Activated effector memory CD4-positive, alpha-beta T cell treated with anti-CD3 and anti-CD28 coated beads, Interleukin-2, amount 50 U/mL, for 16 hours (primary cell): ENCODE measurements around the gene PARD6B.

ENCODE experiments used
- DNase-seq: peaks from one replicate; pipeline ENCODE4 v3.0.0-alpha.2; 2020

Gene PARD6B

GRCh38 chr20:50801747-50802125 is 70.4 kb downstream of the PARD6B start:
- DNase-seq, result no peak

- DNase-seq, result no peak
These were observed 70.9 kb downstream of the PARD6B start for GRCh38 chr20:50802289-50802688.

GRCh38 chr20:50804437-50805348 is 73.3 kb downstream of the PARD6B start:
- no peak for DNase-seq

- no peak for DNase-seq
These were observed 73.9 kb downstream of the PARD6B start for GRCh38 chr20:50805349-50805684.

- DNase-seq, result no peak
These were observed 74.9 kb downstream of the PARD6B start for GRCh38 chr20:50806126-50806768.
